Measurements from ENCODE around the gene TFDP1. TPM values are rescaled to one million over a fixed set of nuclear protein-coding genes. Genes with fewer than 3 reads are reported as not detected.
"Not testable (repeated sequence)": the region's sequence is repeated elsewhere in the genome, so short reads cannot be mapped to it uniquely, and the experiment has no call there.

The TFDP1 gene
- total RNA-seq, 3 donors from 2014 or later (not counting 1 experiment from before 2014, with no cell fraction given), result 26.3 to 44.3 (median 29.2) TPM

DNA sequence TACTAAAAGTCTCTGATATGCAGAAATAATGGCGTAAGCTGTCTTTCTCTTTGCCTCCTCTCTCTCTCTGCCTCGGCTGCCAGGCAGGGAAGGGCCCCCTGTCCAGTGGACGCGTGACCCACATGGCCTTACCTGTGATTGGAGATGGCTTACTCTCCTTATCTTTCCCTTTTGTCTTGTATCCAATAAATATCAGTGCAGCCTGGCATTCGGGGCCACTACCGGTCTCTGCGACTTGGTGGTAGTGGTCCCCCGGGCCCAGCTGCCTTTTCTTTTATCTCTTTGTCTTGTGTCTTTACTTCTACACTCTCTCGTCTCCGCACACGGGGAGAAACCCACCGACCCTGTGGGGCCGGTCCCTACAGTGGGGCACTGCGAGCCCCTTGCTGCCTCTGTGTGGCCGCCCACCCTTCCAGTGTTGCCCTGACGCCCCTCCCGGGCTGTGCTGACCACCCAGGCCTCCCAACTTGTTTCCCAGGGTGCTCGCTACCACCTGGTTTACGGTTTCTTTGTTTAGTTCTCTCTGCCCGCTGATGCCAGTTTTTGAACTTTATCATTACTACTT lies 37.5 kb downstream of the TFDP1 start:
- H3K4me3 Mint-ChIP-seq; H3K27me3 Mint-ChIP-seq (ENCODE audit: low read depth in 2 of 2); H3K9me3 Mint-ChIP-seq; H3K9me3 ChIP-seq (ENCODE audit: control insufficient read depth, insufficient read depth, low read length); H3K36me3 ChIP-seq (ENCODE audit: control insufficient read depth, insufficient read depth, low read length); DNase-seq; H3K36me3 Mint-ChIP-seq; ATAC-seq; H3K27ac ChIP-seq (ENCODE audit: low read length); H3K4me3 ChIP-seq (ENCODE audit: low read length); H3K4me1 ChIP-seq (ENCODE audit: control insufficient read depth, insufficient read depth, low read length); intact Hi-C loops (cut with micrococcal nuclease); H3K27me3 ChIP-seq (ENCODE audit: control insufficient read depth, insufficient read depth, low read length); H3K4me1 Mint-ChIP-seq: not testable (repeated sequence)
- H3K27ac Mint-ChIP-seq, result peak overlapping the region in 1 of 2 donors; percentile 39
- 97% methylated on average over 20 of the region's 20 CpGs for WGBS (ENCODE audit: insufficient coverage)

DNA sequence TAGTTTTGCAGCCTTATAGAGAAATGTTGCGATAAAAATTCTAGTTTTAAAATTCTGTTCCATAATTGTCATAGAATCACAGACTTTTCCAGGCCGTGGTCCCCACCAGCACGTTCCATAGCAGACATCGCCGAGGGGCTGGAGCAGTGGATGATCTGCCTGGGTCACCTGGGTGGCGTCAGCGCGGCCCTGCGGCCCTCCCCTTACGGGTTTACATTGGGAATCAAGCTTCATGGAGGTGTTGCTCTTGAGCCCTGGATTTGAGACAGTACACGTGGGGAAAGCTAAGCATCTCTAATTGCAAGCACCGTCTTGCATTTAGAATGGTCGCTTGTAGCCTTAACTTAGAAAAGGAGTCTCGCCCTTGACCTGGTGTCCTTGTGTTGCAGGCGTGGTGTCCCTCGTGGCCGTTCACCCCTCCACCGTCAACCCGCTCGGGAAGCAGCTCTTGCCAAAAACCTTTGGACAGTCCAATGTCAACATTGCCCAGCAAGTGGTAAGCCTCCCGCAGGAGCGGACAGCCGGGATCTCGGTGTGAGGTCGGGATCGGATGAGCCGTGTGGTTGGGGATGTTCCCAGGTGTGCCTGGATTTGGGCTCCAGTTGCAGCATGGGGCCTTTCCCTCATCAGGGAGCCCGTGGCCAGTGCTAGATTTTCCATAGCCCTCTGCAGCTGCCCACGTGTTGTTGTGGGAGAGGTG lies 38.4 kb downstream of the TFDP1 start:
- DNase-seq (no peak), ATAC-seq (no peak)
- Histone ChIP-seq H3K27me3 (ENCODE audit: control insufficient read depth, insufficient read depth, low read length) (no peaks in the 10 kb centered on the region), H3K4me1 (ENCODE audit: control insufficient read depth, insufficient read depth, low read length) (no peaks in the 10 kb centered on the region), H3K27ac (ENCODE audit: low read length) (no peak overlapping the region), H3K9me3 (ENCODE audit: control insufficient read depth, insufficient read depth, low read length) (no peaks in the 10 kb centered on the region), H3K36me3 (ENCODE audit: control insufficient read depth, insufficient read depth, low read length) (no peaks in the 10 kb centered on the region), H3K4me3 (ENCODE audit: low read length) (no peak overlapping the region)
- intact Hi-C loops (cut with micrococcal nuclease), result no loop called here
- WGBS (ENCODE audit: insufficient coverage), result 94% methylated on average over 29 of the region's 29 CpGs
- H3K9me3 Mint-ChIP-seq, result no peaks in the 10 kb centered on the region
- no peak overlapping the region for H3K4me3 Mint-ChIP-seq
- H3K27ac Mint-ChIP-seq, result peak overlapping the region in 1 of 2 donors; percentile 39
- H3K27me3 Mint-ChIP-seq (ENCODE audit: low read depth in 2 of 2), result no peaks in the 10 kb centered on the region
- H3K36me3 Mint-ChIP-seq, result no peaks in the 10 kb centered on the region
- TF ChIP-seq, protein P1, sequence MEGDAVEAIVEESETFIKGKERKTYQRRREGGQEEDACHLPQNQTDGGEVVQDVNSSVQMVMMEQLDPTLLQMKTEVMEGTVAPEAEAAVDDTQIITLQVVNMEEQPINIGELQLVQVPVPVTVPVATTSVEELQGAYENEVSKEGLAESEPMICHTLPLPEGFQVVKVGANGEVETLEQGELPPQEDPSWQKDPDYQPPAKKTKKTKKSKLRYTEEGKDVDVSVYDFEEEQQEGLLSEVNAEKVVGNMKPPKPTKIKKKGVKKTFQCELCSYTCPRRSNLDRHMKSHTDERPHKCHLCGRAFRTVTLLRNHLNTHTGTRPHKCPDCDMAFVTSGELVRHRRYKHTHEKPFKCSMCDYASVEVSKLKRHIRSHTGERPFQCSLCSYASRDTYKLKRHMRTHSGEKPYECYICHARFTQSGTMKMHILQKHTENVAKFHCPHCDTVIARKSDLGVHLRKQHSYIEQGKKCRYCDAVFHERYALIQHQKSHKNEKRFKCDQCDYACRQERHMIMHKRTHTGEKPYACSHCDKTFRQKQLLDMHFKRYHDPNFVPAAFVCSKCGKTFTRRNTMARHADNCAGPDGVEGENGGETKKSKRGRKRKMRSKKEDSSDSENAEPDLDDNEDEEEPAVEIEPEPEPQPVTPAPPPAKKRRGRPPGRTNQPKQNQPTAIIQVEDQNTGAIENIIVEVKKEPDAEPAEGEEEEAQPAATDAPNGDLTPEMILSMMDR (IDR thresholded peaks at IDR 0.05), result no peak
- H3K4me1 Mint-ChIP-seq, result peaks cover 0 to 9% of the 10 kb centered on the region in 2 donors

DNA sequence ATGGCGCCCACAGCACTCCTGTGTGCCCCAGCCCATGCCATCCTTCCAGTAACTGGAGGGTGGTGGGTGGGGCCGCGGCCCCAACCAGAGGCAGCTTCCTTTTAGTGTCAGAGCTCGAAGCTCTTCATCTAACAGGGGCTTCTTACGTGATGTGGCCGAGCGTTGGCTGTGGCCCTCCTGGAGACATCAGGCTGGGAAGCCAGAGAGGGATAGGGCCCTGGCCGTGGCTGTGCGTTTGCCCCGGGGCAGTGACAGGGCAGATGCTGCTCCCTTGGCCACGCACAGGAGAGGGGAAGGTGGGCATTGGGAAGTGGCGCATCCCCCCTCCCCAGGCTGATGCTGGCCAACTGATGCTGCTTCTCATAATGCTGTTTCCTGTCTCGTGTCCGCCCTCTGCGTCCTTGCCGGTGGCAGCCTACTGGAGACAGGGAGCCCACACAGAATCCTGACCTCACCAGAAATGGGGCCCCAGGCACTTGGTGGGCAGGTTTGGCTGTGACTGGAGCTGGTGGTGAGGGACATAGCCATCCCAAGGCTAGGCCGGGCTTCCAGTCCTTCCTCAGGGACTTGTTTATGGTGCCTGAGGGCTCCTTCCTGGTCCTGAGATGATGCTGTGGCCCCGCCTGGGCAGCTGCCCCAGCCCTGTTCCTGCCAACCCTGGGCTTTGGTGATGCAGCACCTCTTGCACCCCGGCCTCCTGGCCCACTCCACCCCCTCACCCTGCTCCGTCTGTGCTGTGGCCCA lies 39.1 kb downstream of the TFDP1 start:
- H3K4me1 Mint-ChIP-seq, result peaks cover 3 to 9% of the 10 kb centered on the region in 2 donors
- ATAC-seq (peak in 2 of 3 donors; percentile 7 to 55), DNase-seq (no peak)
- H3K36me3 ChIP-seq (ENCODE audit: control insufficient read depth, insufficient read depth, low read length), result no peaks in the 10 kb centered on the region
- 96% methylated on average over 20 of the region's 20 CpGs for WGBS (ENCODE audit: insufficient coverage)
- no peaks in the 10 kb centered on the region for H3K9me3 ChIP-seq (ENCODE audit: control insufficient read depth, insufficient read depth, low read length)
- TF ChIP-seq, protein P1 (IDR thresholded peaks at IDR 0.05), result no peak
- H3K36me3 Mint-ChIP-seq, result no peaks in the 10 kb centered on the region
- H3K27me3 ChIP-seq (ENCODE audit: control insufficient read depth, insufficient read depth, low read length), result no peaks in the 10 kb centered on the region
- H3K4me1 ChIP-seq (ENCODE audit: control insufficient read depth, insufficient read depth, low read length), result no peaks in the 10 kb centered on the region
- H3K27me3 Mint-ChIP-seq (ENCODE audit: low read depth in 2 of 2), result no peaks in the 10 kb centered on the region
- no peak overlapping the region for H3K4me3 ChIP-seq (ENCODE audit: low read length)
- intact Hi-C loops (cut with micrococcal nuclease), result no loop called here
- H3K4me3 Mint-ChIP-seq, result no peak overlapping the region
- H3K9me3 Mint-ChIP-seq, result no peaks in the 10 kb centered on the region
- no peak overlapping the region for H3K27ac Mint-ChIP-seq
- no peak overlapping the region for H3K27ac ChIP-seq (ENCODE audit: low read length)

DNA sequence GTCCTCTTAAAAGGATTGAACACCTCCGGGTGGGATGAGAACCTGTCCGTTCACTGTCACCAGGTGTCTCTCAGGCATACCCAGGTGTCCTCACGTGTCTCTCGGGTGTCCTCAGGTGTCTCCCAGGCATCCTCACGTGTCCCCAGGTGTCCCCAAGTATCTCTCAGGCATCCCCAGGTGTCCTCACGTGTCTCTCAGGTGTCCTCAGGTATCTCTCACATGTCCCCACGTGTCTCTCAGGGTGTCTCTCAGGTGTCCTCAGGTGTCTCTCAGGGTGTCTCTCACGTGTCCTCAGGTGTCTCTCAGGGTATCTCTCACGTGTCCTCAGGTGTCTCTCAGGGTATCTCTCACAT lies 39.7 kb downstream of the TFDP1 start:
- no peaks in the 10 kb centered on the region for H3K36me3 ChIP-seq (ENCODE audit: control insufficient read depth, insufficient read depth, low read length)
- Mint-ChIP-seq H3K4me1 (peaks cover 8 to 9% of the 10 kb centered on the region in 2 donors), H3K27me3 (ENCODE audit: low read depth in 2 of 2) (no peaks in the 10 kb centered on the region), H3K27ac (no peak overlapping the region), H3K36me3 (no peaks in the 10 kb centered on the region), H3K9me3 (no peaks in the 10 kb centered on the region), H3K4me3 (no peak overlapping the region)
- no peak overlapping the region for H3K4me3 ChIP-seq (ENCODE audit: low read length)
- no peak overlapping the region for H3K27ac ChIP-seq (ENCODE audit: low read length)
- H3K9me3 ChIP-seq (ENCODE audit: control insufficient read depth, insufficient read depth, low read length), result no peaks in the 10 kb centered on the region
- no peaks in the 10 kb centered on the region for H3K27me3 ChIP-seq (ENCODE audit: control insufficient read depth, insufficient read depth, low read length)
- no peak for ATAC-seq
- no peaks in the 10 kb centered on the region for H3K4me1 ChIP-seq (ENCODE audit: control insufficient read depth, insufficient read depth, low read length)
- TF ChIP-seq, protein P1 (IDR thresholded peaks at IDR 0.05), result no peak
- no peak for DNase-seq
- 99% methylated on average over 9 of the region's 9 CpGs for WGBS (ENCODE audit: insufficient coverage)
- intact Hi-C loops (cut with micrococcal nuclease), result no loop called here

DNA sequence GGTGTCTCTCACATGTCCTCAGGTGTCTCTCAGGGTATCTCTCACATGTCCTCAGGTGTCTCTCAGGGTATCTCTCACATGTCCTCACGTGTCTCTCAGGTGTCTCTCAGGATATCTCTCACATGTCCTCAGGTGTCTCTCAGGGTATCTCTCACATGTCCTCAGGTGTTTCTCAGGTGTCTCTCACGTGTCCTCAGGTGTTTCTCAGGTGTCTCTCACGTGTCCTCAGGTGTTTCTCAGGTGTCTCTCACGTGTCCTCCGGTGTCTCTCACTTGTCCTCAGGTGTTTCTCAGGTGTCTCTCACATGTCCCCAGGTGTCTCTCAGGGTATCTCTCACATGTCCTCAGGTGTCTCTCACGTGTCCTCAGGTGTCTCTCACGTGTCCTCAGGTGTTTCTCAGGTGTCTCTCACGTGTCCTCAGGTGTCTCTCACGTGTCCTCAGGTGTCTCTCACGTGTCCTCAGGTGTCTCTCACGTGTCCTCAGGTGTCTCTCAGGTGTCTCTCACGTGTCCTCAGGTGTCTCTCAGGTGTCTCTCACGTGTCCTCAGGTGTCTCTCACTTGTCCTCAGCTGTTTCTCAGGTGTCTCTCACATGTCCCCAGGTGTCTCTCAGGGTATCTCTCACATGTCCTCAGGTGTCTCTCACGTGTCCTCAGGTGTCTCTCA lies 40.2 kb downstream of the TFDP1 start:
- H3K9me3 Mint-ChIP-seq; H3K27ac Mint-ChIP-seq; intact Hi-C loops (cut with micrococcal nuclease): not testable (repeated sequence)

More for the DNA sequence above, 40.2 kb downstream of the TFDP1 start:
- H3K4me3 Mint-ChIP-seq; H3K36me3 Mint-ChIP-seq; H3K36me3 ChIP-seq (ENCODE audit: control insufficient read depth, insufficient read depth, low read length); H3K27ac ChIP-seq (ENCODE audit: low read length); H3K9me3 ChIP-seq (ENCODE audit: control insufficient read depth, insufficient read depth, low read length); H3K4me1 ChIP-seq (ENCODE audit: control insufficient read depth, insufficient read depth, low read length); H3K27me3 ChIP-seq (ENCODE audit: control insufficient read depth, insufficient read depth, low read length); ATAC-seq; H3K4me3 ChIP-seq (ENCODE audit: low read length); DNase-seq; H3K27me3 Mint-ChIP-seq (ENCODE audit: low read depth in 2 of 2): not testable (repeated sequence)
- H3K4me1 Mint-ChIP-seq, result peaks cover 9 to 13% of the 10 kb centered on the region in 2 donors
- WGBS (ENCODE audit: insufficient coverage), result 98% methylated on average over 14 of the region's 14 CpGs
